ENCODE data around the gene NANS.

GRCh38 chr9:98037357-98037756 is 19.2 kb upstream of the NANS start:
- TF ChIP-seq GATA3 (IDR thresholded peaks at IDR 0.05; ENCODE audit: low read depth, low read length), result no peak
- TF ChIP-seq GATA2 (IDR thresholded peaks at IDR 0.05; ENCODE audit: low read depth, low read length), result no peak

All from SH-SY5Y (cell line).